NCI-H2081 treated with DMSO at 0.1 percent for 48 hours (cell line): Measurements from ENCODE around the gene KL.

ENCODE experiments used
- DNase-seq: peaks from one replicate; lab custom pipeline; 2025; lab: John Stamatoyannopoulos, UW

KL gene

DNA sequence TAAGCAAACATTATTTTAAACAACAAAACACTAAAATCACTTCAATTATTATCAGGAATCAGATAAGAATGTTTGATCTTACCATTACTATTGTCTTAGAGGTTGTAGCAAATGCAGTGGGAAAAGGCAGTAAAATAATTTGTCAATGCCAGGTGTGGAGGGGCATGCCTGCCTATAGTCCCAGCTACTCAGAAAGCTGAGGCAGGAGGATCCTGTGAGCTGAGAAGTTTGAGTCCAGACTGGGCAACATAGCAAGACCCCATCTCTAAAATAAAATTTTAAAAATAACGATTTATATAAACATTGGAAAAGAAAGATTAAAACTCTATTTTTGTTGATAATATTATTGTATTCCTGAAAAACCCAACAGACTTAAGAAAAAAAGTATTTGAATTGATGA, 66.8 kb downstream of the KL start:
- DNase-seq: no peak

DNA sequence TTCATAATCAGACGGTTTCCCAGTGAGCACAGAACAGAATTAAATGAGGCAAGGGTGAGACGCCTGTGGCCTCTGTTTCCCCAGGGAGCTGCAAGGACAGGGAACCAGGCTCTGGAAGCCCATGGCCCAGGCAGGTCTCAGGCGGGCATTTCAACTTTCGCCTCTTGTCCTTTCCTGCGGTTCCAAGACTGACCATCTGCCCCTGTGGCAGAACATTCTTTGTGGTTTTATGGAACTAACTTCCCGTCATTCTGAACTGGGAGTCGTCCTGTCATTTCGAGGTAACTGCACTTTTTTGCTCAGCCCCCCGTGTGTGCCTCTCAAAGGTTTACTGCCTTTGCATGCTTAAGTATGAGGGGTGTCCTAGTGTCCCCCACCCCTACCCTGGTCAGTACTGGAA, 70.9 kb downstream of the KL start:
- no peak for DNase-seq

DNA sequence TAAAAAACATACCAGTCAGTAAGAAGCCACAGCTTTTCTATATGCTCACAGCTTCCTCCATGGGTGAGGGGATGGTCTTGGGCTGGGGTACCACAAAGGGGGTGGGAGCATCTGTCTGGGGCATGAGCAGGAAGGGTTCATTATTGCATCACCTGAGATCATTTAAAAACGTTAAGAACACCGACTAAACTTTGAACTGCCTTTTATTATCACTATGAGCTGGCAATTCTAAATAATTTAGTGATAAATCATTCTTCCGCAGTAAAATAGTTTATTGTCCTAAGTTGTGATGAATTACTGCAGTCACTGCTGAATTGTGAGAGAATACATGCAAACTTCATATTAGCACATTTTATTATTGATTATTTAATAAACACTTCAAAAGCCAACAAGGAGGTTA, 71.6 kb downstream of the KL start:
- DNase-seq: no peak

DNA sequence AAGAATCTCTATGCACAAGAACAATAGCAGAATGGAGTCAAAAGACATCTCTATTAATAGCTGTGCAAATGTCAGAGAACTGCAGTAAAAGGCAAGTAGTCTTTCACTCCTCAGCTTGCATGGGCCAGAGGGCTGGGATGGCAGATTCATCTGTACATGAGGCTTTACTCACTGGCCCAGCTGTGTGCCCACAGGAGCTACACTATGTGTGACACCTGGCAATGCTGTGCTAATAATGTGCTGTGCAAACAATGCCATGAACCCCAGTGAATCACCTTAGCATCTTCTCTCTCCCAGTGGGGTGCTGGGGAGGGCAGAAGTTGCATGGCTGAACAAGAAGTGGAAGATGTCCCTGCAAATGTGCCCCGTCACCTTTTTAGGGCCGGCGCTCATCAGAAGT, 73.1 kb downstream of the KL start:
- DNase-seq: no peak

DNA sequence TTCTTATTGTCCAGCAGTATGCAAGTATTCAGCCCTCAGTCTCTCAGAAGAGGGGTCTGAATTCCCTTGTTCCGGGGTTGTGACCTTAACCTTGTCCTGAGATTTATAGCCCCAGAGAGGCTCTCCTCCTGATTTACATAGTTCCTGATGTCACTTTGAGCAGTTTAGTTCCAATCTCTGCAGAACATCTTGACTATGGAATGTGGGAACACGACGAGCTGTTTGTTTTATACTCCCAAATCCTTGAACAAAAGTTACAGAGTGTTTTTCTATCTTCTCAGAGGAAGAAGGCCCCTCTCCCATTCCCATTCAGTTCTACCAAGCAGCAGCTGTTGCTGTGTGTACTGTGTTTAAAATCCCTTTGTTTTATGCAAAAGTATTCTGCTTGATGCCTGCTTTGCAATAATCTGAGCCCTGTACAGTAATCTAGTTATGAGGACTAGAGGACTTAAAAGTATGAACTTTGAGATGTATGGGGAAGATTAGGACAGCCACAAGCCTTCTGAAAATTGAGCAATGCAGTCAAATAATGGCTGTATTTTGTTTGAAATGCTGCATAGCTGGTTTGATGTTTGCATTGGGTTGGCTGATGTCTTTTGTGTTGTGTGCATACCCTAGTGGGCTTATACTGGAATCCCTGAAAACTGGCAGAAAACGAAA, 74.7 kb downstream of the KL start:
- DNase-seq: no peak

DNA sequence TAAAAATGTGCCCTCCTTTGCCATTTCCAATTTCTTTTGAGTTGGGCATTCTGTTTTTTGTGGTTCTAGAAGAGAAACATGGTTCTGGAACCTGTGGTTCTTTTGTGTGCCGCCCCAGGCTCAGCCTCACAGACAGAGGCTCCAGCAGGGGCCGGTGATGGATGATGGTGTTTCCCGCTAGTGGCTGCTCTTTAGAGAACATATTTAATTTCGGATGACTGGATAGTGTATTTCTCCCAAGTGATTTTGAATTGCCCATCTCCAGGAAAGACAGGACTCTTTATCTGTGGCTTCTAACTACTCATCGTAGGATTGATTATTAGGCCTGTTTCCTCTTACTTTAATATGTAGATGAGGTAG, 75.2 kb downstream of the KL start:
- no peak for DNase-seq

DNA sequence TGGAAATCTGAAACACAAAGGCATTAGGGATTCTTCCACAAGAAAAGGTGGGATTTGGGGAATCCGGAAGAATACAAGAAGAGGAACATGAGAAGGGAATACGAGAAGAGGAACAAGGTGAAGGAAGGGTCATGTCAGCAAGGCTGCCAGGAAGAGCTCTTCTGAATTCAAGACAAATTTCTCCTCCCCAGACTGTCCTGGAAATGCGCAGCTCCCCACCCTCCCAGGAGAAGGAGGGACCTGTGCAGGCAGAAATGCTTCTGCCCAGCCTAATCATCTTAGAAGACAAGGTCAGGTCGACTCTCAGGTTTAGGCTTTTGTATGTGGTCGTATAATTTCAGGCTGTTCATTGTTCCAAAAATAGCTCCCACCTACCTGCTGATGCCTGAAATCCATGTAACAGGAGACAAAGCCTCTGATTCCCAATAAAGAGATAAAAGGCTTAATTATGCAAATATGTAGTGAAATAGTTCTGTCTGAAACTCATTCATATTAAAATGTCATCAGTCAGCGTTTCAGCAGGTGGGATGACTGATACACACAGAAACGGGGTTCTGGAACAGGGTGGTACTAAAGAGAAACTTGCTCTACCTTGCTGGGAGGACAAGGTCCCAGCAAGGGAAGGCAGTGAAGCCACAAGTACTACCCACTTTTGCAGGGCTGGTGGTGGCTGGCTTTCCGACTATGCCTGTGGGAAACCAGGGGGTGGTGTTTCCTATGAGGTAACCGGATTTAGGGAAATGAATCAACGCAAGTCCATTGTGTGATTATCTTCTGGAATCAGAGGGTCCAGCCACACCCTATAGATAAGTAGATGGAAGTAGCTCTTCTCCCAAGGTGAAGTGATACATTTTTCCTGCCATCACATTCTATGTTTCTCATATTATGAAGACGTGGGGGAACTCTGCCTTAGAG, 76.1 kb downstream of the KL start:
- no peak for DNase-seq

DNA sequence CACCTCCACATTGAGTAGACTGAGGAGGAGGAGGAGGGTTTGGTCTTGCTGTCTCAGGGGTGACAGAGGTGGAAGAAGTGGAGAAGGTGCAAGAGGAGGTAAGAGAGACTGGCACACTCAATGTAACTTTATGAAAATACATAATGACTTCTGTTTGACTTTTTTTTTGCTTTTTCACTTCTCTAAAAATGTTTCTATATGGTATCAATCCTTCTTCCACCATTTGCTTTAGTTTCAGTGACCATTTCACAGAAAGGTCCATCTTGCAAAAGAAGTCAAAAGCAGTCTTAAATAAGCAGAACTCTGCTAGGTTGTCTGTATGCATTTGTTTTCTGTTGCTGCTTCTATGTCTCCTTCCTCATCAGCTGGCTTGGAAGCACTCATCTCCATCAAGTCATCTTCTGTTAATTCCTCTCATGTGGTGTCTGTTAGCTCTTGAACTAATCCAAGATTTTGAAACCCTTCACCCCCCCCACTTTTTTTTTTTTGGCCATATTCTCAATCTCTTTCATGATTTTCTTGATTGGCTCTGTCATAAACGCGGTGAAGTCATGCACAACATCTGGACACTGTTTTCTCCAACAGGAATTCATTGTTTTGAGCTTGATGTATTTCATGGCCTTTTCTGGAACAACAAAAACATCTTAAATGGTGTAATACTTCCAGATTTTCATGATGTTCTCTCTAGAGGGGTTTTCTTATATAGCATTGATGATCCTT, 80.8 kb downstream of the KL start:
- DNase-seq: no peak

DNA sequence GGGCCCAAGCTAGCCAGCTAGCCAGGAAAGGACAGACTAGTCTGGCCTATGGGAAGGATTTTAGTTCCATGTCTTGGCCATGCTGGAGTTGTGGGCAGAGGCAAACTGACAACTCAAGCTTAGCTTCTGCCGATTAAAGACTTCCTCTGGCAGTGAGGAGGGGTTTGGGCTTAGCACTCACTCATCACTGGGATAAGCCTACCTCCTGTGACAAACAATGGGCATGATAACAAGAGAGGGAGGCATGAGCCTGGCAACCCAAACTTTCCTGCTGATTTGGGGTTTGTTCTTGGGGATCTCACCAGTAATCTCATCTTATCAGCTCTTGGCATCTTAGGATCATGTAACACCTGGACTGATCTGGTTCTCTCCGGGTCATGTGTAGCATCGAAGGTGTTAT, 83.6 kb downstream of the KL start:
- no peak for DNase-seq

DNA sequence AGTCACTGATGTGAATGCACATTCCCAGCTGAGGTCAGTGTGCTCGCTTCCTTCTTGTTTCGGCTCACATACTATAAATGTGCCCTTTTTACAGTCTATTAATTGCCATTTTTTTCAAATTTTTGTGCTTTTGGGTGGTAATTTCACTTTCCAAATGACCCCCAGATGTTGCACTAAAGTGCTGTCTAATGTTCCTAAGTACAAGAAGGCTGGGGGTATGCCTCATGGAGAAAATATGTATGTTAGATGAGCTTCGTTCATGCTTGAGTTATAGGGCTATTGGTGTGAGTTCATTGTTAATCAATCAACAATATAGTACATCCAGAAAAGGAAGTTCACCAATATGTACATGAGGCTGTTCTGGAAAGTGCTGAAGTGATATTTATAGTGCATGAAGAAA, 84.7 kb downstream of the KL start:
- DNase-seq: no peak

DNA sequence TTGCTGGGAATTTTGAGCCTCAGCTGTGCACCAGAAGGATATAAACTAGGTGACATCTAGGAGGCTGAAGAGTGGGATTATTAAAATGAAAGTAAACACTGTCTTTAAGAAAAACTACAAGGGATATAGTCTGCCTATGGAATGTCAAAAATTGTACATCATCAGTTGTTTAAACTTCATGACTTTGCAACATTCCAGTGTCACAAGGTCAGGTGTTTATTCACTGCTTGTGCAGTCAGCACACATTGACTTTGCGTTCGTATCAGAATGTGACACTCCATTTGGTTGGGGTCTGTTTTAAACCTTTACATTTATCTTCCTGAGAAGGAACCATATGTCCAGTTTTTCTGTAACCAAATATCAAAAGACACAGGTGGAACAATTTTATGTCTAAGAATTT, 85.6 kb downstream of the KL start:
- no peak for DNase-seq

DNA sequence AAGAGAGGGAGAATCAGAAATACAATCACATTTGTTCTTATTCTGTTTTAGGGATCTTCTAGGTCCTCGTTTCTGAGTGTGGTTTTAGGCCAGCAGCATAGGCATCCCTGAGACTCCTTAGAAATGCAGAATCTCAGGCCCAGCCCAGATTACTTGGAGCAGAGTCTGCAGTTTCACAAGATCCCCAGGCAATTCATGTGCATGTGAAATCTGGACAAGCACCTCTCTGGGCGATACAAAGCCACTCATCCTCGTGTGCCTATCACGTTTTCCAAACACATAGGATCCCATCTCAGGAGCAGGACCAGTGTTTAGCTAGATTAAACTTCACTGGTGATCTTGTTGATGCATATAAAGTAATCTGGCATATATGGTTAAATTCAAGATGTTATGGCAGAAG, 87.2 kb downstream of the KL start:
- no peak for DNase-seq

DNA sequence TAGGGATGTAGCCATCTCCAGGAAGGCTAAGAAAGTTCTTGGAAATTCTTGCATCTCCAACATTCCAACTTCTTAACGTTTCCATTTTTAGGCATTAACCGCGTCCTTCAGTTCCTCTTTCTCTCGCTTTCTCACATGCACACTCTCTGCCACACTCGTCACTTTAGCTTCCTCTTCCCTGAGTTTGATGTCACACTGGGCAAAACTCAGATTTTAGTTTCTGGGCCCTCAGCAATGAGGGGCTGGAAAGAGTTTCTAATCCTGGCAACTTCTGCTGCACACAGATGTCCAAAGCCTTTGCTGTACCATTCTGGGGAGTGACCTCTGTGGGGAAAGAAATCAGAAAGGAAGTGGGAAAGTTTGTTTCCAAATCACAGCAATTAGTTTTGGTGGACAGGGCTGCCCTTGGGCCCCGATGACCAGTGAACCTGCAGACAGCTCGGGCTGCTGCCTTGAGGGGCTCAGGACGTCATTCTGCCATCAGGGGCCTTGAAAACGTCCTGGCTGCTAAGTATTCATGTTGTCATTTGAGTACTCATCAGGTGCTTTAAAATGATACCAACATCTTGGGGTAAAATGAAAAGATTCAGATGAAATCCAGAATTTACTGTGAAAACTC, 89.3 kb downstream of the KL start:
- no peak for DNase-seq

DNA sequence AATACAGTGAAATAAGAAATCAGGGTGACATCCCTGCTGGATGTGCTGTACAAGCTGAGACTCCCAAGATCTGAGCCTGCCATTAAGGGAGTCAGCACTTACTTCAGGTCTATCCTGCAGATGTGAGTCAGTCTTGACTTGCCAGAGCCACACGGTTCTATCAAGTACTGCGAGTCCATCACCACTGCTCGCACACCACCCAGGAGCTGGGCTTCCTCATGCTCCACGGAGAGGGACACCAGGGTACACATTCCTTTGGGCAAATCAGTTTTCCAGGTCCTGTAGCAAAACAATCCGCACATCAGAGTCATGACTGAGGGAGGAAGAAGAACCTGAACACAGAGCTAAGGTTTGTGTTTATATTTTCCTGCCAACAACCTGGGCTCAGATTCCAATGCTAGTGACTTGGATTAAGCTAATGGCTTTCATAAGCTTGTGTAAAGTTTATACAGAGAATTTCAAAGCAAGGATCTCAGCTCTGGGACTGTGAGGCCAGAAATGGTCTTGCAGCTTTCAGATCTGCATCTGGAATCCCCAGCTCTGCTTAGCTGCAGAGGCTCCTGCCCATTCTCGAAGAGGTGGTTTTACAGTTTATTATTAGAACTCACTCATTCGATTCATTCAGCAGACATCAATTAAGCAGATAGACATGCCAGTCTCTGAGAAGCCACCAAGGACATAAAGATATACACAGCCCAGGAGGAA, 90.6 kb downstream of the KL start:
- DNase-seq: no peak

DNA sequence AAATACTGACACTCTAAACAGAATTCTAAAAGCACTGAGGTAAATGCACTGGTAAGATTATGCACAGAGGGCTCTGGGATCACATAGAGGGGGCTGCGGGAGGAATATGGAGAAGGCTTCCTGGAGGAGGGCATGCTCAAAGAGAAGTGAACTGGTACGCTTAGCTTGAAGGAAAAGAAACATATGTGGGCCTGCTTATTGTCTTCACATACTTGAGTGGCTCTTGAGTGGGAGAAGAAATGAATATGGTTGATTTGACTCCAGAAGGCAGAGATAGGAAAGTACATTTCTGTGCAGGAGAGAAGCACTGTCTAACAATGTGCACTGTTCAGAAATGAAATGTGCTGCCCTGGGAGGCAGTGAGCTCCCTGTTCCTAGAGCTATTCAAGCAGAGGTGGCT, 91.1 kb downstream of the KL start:
- no peak for DNase-seq

DNA sequence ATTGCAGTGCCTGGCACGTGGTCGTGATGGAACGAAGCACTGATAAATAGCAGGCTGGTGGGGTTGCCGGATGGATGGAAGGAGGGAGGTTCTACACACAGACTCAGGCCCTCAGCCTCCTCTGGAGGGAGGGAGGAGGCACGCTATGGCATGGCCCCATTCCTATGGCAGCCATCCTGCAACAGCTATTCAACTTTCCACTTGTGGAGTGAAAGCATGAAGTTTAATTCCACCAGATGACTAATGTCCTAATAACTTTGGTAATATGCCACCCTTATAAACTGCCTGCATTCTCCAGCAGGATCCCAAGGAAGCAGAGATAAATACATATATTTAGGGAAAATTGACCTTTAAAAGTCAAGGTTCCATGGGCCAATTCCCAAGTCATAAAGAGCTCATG, 92.4 kb downstream of the KL start:
- no peak for DNase-seq

DNA sequence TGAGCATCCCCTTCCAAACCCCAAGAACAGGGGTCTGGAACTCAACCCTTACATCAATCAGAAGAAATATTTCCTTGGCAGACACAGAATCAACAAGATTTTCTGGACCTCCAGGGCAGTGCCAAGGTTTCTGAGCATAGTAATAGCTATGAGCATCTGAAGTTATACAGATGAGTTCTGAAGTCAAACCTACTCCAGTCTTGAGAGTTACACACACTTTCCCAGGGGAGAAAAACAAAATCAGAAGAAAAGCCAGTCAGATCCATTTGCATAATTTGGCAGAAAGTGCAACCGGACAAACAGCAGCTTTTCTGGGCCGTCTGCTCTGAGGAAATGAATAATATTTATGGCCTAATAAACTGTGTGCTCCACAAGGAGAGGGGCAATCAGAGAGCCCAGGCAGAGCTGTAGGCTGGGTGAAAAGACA, 93.1 kb downstream of the KL start:
- no peak for DNase-seq

DNA sequence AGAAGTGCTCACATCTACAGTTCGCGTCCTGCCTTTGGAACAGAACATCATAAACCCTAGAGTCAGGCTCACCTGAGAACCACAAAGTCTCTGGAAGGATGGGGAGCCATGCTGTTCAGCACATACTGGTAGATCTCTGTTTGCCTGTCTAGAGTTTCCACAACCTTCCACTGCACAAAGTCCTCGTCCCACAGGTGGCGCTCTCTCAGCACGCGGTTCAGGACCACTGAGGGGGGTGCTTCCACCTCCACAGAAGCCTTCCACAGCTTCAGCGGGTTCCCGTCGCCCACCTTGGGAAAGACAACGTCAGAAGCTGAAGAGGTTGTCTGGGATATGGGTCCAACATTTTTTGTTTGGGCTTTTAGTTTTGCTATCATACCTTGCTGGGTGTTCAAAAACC, 93.6 kb downstream of the KL start:
- no peak for DNase-seq

DNA sequence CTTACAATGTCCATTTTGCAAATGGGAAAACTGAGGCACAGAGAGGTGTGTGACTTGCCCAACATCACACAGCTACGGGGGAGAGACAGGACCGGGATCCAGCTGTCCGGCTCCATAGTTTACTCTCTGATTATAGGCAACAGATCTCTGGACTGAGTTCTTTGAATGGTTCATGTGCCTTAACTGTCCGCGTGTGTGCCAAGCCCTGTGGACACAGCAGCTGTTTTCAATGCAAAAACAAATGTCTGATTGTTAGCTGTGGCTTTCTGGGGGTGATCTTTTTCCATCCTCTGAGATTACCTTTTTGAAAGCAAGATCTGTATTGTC, 94.1 kb downstream of the KL start:
- no peak for DNase-seq

DNA sequence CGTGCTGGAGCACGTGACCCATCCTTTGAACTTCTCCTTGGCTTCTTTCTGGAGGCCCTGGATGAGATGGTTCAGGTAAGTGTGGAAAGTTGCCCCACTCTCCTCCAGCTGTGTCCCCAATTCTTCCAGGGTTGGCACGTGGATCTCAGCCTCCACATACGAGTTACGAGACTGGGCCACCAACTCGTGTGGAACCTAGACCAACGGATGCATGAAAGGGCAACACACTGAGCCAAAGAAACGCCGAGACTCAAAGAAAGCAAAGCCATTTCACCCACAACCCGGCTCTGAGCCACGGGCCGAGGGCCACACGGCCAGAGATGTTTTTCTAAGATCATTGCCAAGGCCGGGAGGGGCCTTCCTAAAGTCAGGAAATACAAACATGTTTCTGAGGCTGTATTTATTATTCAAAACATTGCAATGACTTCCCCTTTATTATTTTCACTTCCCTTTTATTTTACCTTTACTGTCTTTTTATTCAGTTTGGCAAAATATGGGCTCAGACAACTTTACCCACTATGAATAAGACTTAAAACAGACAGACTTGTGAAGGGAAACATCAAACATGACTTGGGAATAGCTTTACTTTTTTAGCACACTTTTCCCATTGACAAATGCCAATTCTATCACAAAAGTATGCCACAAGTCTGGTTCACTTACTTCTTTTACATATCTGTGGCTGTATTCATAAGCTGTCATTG, 94.6 kb downstream of the KL start:
- no peak for DNase-seq

DNA sequence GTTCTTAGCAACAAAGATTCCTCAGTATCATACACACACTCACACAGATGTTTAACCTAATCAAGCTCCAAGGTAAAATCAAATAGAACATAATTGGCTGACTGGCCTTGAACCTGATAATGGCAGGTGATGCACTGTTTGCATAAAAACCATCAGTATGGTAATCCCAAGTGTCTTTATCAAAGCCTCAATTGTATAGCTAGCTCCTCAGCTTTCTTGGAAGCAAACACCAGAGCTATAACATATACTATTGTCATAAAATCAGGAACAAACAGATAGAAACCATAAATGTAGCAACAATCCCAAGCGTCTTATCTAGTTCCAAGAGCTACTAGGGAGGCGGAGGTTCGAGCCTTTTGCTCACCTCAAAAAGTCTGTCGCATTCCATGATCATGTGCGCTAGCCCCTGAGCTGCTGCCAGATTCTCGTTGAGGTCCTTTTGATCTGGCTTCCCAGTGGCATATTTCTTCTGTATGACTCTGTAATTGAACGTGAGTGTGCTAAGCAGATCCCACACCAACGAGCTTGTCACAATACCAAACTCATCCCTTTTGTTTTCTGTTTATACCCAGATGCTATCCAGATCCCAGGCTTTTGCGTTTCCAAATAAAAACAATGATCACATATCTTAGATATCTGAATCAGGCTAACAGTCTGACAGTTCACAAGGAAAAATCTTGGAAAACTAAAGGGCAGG, 95.3 kb downstream of the KL start:
- DNase-seq: no peak
